Inflammatory macrophage treated with lipopolysaccharide for 1 hour (primary cell): Measurements from ENCODE around the gene AHNAK2.
"Not testable (repeated sequence)": the region's sequence is repeated elsewhere in the genome, so short reads cannot be mapped to it uniquely, and the experiment has no call there.

Experiments
- DNase-seq, 2 donors: peaks; one replicate each; pipeline ENCODE4 v3.0.0-alpha.2; 2020 to 2022

AHNAK2 gene

DNA sequence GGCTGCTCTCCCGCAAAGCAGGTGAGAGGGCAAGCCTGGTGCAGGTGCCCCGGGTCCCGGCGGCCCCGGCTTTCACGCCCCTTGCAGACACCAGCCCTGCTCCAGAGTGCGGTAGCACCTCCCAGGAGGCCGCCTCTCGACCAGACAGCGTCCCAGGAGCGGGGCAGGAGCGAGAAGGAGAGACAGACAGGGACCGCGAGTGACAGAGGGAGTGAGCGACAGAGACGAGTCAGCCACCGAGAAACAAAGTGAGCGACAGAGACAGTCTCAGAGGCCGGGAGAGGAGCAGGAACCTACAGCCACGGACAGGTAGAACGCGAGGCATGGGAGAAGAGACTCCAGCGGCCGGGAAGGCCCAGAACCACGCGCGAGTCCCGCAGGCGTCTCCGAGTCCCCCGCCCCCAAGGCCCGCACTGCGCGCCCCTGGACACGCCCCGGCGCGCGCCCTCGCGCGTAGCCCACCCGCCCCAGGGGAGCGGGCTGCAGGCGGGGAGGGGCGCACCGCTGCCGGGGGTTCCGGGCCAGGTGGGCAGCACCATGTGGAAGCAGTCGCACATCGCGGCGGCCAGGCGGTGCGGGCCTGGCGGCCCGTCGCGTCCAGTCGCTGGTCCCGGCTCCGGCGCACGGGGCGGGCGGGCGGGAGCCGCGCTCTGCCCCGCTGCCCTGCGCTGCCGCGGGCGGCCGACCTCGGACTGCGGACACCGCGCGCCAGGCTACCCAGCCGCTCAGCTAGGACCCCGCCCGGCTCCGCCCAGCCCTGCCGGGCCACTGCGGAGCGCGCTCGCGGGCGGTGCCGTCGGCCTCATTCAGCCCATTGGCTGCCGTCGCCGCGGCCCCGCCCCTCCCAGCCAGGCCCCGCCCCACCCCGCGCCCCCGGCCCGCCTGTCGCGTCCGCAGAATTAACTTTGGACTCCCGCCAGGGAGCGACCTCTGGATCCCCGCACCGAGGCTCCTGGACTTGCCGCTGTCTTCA lies at the start of gene AHNAK2:
TSS of gene AHNAK2 (minus strand) at position 694 of the 973 bp plus-strand sequence. CDS start at position 557, 137 bp downstream.
- DNase-seq = peak; percentile 62 to 69

- DNase-seq = not testable (repeated sequence)
These were observed 49.5 kb upstream of the AHNAK2 start for GRCh38 chr14:105027718-105028117.

GRCh38 chr14:105026802-105027563 lies 48.8 kb upstream of the AHNAK2 start:
- DNase-seq = no peak

GRCh38 chr14:105026033-105026785 lies 48.0 kb upstream of the AHNAK2 start:
- peak; percentile 64 to 65 for DNase-seq

DNA sequence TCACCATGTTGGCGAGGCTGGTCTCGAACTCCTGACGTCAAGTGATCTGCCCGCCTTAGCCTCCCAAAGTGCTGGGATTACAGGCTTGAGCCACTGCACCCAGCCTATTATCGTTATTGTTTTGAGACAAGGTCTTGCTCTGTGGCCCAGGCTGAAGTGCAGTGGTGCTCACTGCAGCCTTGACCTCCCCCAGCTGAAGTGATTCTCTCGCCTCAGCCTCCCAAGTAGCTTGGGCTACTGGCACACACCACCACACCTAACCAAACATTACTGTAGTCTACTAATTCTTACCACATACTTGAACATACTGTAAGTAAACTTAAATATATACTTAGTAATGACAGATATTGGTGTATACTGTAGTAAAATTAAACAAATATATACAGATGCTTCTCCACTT lies 47.3 kb upstream of the AHNAK2 start:
- no peak for DNase-seq

DNA sequence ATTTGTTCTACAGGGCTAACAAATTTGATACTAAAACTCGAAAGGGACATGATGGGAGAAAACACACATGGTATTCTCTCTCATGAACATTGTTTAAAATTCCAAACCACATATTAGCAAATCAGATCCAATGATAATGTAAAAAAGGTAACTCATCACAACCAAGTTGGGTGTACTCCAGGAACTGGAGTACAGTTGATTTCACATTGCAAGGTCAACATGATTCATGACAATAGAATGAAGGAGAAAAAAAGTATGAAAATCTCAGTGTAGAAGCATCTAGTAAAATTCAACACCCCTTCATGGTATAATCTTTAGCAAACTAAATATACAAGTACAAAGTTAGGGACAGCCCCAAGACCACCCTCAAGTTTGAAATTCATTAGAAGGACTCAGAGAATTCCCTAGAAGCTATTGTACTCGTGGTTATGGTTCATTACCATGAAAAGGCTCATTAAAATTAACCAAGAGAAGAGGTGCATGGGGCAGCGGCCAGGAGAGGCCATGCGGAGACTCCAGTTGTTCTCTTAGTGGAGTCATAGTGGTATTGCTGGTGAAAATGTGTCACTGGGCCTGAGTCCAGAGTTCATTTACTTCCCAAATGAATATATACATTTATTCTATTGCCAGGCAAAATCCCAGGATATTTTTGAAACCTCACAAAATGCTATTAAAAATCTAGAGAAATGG lies 45.8 kb upstream of the AHNAK2 start:
- no peak for DNase-seq

- no peak for DNase-seq
These were observed 45.0 kb upstream of the AHNAK2 start for GRCh38 chr14:105023144-105023543.

DNA sequence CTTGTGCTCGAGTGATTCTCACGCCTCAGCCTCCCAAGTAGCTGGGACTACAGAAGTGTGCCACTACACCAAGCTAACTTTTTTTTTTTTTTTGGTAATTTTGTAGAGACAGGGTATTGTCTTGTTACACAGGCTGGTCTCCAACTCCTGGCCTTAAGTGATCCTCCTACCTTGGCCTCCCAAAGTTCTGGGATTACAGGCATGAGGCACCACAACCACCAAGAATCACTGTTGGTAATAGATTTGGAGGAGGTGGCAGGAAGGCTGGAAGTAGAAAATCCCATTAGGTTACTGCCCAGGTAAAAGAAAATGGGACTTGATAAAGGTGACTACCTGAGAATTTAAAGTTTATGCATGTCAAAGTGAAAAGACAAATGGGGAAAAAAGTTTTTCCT lies 44.1 kb upstream of the AHNAK2 start:
- DNase-seq = no peak

DNA sequence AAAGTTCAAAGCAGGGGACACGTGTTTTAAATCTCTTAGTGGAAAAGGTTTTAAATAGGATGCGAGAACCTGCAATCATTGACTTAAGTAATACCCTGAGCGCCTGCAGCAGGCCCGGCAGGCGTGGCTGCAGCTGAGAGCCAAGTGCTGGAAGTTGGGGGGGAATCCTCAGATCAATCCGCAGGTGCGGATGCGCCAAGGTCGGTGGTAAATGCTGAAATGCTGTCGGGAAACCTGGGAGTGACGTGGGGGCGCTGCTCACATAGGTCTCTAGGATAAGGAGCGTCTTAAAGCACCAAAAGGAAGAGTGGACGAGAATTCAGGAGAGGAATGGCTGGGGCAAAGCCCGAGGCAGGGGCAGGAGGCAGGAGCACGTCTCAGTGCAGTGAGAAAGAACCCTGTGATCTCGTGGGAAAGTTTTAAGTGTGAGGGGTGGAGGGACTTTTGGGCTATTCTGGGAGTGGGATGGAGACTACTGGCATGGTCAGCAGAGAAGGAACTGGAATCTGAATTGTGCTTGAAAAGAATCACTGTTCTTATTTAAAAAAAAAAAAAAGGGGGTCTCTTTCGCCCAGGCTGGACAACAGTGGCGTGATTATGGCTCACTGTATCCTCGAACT lies 43.6 kb upstream of the AHNAK2 start:
- DNase-seq = peak in 1 of 2 donors; percentile 47

- peak; percentile 95 to 98 for DNase-seq
These were observed 42.9 kb upstream of the AHNAK2 start, which contains the start of gene CDCA4 for GRCh38 chr14:105020815-105021655. Gene CDCA4, minus strand, starts transcription at chr14:105021083. Its CDS starts 9,154 bp downstream, at chr14:105011929.

- peak in 1 of 2 donors; percentile 37 for DNase-seq
These were observed 42.0 kb upstream of the AHNAK2 start for GRCh38 chr14:105019861-105020814.

DNA sequence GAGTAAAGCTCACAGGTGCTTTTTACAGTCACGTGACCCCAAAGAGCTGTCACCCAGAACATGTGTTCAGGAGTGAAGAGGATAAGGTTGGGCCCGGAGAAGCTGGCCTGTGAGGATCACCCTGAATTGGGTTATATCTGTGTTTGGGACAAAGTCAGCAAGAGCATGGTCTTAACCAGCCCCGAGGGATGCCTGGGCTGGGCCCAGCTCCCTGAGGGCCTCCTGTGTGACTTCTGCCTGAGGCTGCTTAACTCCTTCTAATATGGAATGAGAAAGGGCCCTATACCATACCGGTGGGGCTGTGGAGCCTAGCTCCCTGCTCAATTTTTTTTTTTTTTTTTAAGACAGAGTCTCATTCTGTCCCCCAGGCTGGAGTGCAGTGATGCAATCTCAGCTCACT lies 40.2 kb upstream of the AHNAK2 start:
- no peak for DNase-seq

- no peak for DNase-seq
These were observed 37.7 kb upstream of the AHNAK2 start for GRCh38 chr14:105015905-105016304.

DNA sequence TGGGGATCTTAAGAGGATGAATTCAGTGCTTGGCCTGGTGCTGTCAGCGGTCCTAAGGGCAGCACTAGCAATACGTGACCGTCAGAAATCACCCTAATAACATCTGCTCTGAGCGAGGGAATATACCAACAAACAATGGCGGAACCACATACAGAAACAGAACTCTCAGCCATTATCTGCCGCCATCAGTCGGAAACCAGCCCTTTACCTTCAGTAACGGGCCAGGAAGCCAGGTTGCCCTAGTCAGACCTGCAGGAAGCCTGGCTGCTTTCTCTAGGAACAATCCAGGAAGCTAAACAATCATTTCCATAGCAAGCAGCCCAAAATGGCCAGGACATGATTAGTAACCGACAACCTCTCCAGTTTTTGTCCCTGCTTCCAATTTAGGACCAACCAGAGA lies 37.1 kb upstream of the AHNAK2 start:
- DNase-seq = no peak

GRCh38 chr14:105014631-105015030 lies 36.5 kb upstream of the AHNAK2 start:
- no peak for DNase-seq

DNA sequence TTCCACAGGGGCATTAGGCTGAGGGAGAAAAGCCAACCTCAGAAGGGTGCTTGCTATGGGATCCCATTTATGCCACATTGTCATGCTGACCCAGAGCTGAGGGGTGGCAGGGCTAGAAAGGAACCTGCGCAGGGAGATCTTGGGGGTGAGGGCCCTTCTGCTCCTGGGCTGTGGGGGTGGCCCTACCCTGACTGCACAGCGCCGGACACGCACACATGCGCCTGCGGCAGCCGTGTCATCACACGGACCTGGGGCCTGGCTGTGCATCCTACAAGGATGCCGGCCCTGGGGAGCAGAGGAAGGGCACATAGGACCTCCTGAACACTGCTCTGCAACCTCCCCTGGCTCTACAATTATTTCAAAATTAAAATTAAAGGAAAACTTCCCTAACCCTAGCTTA lies 35.9 kb upstream of the AHNAK2 start:
- no peak for DNase-seq

GRCh38 chr14:105013150-105013785 lies 35.1 kb upstream of the AHNAK2 start:
- DNase-seq = no peak

DNA sequence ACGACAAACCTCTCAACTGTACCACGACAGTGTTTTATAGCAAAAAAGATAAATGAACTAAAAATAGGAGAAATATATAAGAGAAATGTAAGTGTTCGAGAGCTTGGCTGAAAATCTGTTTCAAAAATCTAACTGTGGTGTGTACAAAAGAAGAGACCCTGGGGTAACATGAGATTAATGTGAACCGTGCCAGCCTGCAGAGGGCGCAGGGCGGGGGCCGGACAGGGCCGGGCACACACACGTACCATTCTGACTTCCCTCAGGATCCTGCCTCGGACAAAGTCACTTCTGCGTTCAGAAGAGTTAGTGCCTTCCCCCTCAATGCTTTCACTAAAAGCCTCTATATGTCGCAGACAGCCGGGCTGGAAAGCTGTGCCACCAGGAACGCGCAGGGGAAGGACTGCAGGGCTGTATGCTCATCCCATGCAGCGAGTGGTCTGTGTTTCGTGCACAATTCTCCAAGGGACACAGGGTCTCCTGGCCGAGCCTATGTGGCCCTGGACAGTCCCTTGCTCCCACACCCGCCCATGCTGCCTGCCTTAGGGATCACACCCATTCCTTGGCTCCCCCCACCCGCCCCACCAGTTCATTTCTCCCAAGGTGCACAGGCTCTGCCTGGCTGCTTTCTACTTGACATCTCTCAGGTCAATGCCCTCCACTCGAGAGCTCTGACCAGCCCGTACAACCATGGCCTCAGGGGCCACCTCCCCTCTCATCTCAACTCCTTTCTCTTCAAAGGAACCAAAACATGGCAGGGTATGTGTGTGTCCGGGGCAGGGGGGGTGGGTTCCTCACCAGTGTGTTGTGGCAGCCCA lies 34.2 kb upstream of the AHNAK2 start:
- DNase-seq = no peak
